Measurements from ENCODE around the gene ONECUT3.
A peak's percentile ranks its signal among the peaks of the same experiment; 100 is the strongest.

The ONECUT3 gene

GRCh38 chr19:1744133-1744665 is 9.1 kb upstream of the ONECUT3 start:
- no peak for TF ChIP-seq TAF1 (IDR thresholded peaks at IDR 0.05; ENCODE audit: borderline replicate concordance, low read depth, low read length)
- TF ChIP-seq POLR2A (IDR thresholded peaks at IDR 0.05; ENCODE audit: low read depth, low read length): no peak
- TF ChIP-seq POLR2AphosphoS5 (IDR thresholded peaks at IDR 0.05; ENCODE audit: low read depth, low read length): no peak
- FAIRE-seq (no peak), DNase-seq (ENCODE audit: insufficient read length) (no peak)

GRCh38 chr19:1744822-1745563 is 8.3 kb upstream of the ONECUT3 start:
- FAIRE-seq: no peak
- TF ChIP-seq POLR2A (IDR thresholded peaks at IDR 0.05; ENCODE audit: low read depth, low read length) (no peak), POLR2AphosphoS5 (IDR thresholded peaks at IDR 0.05; ENCODE audit: low read depth, low read length) (no peak), TAF1 (IDR thresholded peaks at IDR 0.05; ENCODE audit: borderline replicate concordance, low read depth, low read length) (no peak)
- no peak for DNase-seq (ENCODE audit: insufficient read length)

- DNase-seq (ENCODE audit: insufficient read length) (no peak), FAIRE-seq (no peak)
- TF ChIP-seq TAF1 (IDR thresholded peaks at IDR 0.05; ENCODE audit: borderline replicate concordance, low read depth, low read length) (no peak), POLR2A (IDR thresholded peaks at IDR 0.05; ENCODE audit: low read depth, low read length) (no peak), POLR2AphosphoS5 (IDR thresholded peaks at IDR 0.05; ENCODE audit: low read depth, low read length) (no peak)
These were observed 7.7 kb upstream of the ONECUT3 start for GRCh38 chr19:1745589-1746031.

DNA sequence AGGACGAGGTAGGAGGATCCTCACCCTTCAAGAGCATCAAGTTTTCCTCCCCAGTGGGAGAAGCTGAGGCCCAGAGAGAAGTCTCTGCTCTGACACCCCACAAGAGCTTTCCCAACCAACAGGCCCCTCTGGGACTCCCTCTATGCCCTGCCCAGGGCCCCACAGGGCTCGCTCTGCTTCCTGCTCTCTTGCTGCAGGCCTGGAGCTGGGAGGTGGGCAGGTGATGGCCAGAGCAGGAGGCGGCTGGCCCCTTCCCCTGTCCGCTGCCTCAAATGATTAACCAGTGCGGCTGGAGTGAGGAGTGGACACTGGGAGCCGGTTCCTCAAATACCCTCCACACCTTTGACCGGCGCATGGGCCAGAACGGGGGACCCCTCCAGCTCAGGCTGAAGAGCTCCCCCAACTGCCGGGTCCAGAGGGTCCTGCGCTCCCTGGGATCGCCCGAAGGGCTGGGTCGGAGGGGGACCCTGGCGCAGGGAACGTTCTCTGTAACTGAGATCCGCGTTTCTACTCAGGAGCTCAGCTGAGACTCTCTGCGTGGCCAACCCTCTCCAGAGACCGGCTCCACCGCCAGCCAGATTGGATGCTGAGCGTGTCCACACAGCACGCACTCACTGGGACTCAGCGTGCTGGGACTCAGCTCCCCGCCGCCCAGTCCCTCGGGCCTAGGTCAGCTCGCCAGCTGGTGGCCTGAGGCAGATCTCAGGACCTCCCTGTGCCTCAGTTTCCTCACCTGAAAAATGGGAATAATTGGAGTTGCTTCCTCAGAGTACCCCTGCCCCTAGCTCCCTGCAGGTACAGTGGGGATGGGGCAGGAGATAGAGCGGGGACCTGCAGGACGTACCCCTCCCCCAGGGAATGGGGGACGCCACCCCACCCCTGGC is 6.7 kb upstream of the ONECUT3 start:
- FAIRE-seq (peak; percentile 21), DNase-seq (ENCODE audit: insufficient read length) (no peak)
- no peak for TF ChIP-seq POLR2AphosphoS5 (IDR thresholded peaks at IDR 0.05; ENCODE audit: low read depth, low read length)
- TF ChIP-seq POLR2A (IDR thresholded peaks at IDR 0.05; ENCODE audit: low read depth, low read length): no peak
- no peak for TF ChIP-seq TAF1 (IDR thresholded peaks at IDR 0.05; ENCODE audit: borderline replicate concordance, low read depth, low read length)

DNA sequence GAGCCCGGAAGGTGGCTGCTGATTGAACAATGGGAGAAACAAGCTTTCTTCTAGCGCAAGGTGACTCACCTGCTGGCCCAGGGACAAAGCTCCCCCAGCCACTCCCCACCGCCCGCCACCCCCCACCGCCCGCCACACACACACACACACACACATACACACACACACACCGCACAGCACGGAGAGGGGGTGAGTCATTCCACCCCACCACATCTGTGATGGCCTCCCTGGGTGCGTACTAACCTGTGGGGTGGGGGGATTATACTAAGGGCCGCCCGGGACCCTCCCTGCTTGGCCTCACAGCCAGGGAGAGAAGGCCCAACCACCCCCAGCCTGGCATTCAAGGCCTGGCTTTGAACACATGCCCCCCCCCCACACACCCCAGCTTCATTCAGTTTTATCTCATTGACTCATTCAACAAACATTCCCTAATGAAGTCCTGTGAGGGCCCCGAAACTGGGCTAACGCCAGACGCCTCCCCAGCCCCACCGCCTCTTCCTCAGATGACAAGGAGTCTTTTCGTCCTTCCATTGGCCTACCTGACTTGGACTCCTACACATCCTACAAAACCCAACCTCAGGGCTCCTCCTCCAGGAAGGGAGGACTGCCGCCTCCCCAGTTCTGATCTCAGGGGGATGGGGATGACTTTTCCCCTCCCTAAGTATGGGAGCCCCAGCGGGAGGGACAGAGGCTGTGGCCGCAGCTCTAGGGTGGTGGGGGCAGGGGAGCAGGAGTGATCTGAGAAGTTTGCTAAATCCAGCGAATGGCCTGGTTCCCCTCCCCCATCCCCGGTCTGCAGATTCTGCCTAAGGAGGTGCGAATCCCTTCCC is 5.8 kb upstream of the ONECUT3 start:
- FAIRE-seq (peak; percentile 44), DNase-seq (ENCODE audit: insufficient read length) (peak; percentile 70)
- TF ChIP-seq POLR2A (IDR thresholded peaks at IDR 0.05; ENCODE audit: low read depth, low read length) (no peak), TAF1 (IDR thresholded peaks at IDR 0.05; ENCODE audit: borderline replicate concordance, low read depth, low read length) (no peak), POLR2AphosphoS5 (IDR thresholded peaks at IDR 0.05; ENCODE audit: low read depth, low read length) (no peak)

DNA sequence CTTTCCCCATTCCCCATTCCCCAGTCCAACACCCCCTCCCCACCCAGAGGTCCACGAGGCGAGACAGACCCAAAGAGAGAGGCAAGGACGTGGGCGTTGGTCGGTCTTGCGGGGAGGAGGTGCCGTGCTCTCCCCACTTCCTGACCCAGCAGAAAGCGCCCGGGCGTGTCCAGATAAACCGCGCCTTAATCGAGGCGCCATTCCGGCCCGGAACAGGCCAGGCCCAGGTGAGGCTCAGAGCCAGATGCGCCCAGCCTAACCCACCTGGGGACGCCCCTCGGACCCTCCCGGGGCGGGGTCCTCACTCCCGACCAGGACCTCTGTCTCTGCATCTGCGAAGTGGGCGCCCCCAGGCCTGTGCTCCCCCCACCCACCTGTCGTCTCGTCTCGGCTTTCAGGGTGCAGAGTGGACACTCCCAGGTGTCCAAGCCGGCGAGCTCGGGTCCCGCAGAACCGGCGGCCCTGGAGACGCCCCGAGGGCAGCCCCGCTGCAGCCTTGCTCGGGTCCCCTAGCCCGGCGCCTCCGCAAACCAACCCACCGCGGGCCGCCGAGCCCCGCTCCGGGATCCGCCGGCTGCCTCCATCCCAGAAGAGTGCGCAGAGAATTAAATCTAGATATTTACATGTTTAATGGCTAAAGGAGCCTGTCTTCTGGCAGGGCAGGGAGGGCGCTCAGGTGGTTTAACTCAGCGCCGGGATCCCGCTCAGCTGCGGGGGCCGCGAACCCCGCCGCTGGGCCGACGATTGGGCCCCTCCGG is 5.0 kb upstream of the ONECUT3 start:
- DNase-seq (ENCODE audit: insufficient read length) (peak; percentile 72), FAIRE-seq (no peak)
- TF ChIP-seq POLR2AphosphoS5 (IDR thresholded peaks at IDR 0.05; ENCODE audit: low read depth, low read length) (no peak), POLR2A (IDR thresholded peaks at IDR 0.05; ENCODE audit: low read depth, low read length) (no peak), TAF1 (IDR thresholded peaks at IDR 0.05; ENCODE audit: borderline replicate concordance, low read depth, low read length) (no peak)

GRCh38 chr19:1748873-1749341 is 4.4 kb upstream of the ONECUT3 start:
- FAIRE-seq (no peak), DNase-seq (ENCODE audit: insufficient read length) (no peak)
- TF ChIP-seq POLR2A (IDR thresholded peaks at IDR 0.05; ENCODE audit: low read depth, low read length) (no peak), TAF1 (IDR thresholded peaks at IDR 0.05; ENCODE audit: borderline replicate concordance, low read depth, low read length) (no peak), POLR2AphosphoS5 (IDR thresholded peaks at IDR 0.05; ENCODE audit: low read depth, low read length) (no peak)

DNA sequence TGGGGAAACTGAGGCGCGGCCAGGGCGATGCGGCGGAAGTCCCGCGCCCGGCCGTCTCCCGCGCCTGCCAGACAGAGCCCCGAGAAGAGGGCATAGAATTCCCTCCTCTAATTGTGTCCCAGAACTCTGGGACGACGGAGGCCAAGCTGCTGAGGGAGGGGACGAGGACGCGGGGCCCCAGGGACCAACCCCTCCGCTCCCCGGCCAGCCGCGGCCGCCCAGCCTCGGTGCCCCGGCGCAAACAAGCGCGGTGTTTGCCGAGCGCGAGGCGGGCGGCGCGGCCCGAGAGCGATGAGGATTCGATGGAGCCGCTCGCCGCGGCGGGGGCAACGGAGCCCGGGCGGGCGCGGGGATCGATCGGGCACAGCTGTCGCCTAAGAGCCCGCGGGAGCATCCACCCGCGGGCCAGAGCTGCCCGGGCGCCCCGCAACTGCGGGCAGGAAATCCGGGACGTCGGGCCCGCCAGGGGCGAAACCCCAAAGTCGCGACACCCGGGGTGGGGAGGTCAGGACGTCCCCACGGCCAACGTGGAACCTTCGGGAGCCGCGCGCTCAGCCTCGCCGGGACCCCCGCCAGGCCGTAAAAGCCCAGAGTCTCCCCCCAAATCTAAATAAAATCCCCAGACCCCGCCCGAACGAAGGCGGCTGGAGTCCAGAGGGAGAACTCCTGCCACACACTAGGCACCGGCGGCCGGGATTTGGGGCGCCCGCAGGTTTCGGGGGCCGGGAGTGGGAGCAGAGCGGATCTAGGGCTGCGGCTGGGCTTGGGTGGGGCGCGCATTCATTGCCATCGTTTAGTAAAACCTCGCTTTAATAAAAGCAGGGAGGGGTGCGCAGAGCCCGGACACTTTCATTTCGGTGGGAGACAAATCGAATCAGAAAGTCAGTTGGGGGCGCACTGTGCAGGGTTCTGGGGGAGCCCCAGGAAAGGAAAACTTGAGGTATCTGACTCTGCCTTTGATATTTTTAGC is 3.6 kb upstream of the ONECUT3 start:
- TF ChIP-seq POLR2A (IDR thresholded peaks at IDR 0.05; ENCODE audit: low read depth, low read length) (no peak), TAF1 (IDR thresholded peaks at IDR 0.05; ENCODE audit: borderline replicate concordance, low read depth, low read length) (no peak), POLR2AphosphoS5 (IDR thresholded peaks at IDR 0.05; ENCODE audit: low read depth, low read length) (no peak)
- DNase-seq (ENCODE audit: insufficient read length): no peak
- FAIRE-seq: no peak

DNA sequence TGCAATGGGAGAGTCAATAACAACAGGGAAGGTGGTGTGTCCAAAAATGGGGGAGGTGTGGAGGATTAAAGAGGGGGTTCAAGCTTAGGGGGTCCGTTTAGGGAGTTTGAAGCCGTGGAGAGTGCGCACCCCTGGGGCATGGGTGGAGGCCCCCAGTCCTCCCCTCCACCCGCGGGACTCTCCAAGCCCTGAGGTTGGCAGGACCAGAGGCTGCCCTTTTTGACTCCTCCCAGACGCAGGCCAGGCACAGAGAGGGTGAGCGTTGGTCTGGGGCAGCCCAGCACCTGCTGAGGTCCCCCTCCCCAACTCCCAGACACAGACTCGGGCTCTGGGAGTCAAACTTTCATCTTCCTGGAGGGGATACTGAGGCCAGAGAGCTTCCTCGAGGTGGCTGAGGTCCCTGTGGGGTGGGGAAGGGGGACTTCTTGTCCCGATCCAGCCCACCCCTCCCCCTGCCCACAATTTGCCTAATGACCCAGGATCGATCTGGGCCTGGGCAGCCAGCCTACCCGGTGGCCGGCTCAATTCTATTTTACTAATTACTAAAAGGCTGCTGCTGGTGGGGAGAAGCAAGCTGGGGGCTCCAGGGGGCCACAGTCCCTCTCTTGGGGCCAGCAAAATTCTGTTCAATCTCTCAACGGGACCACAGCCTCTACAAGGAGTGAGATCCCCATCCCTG is 2.8 kb upstream of the ONECUT3 start:
- DNase-seq (ENCODE audit: insufficient read length) (no peak), FAIRE-seq (no peak)
- TF ChIP-seq TAF1 (IDR thresholded peaks at IDR 0.05; ENCODE audit: borderline replicate concordance, low read depth, low read length) (no peak), POLR2AphosphoS5 (IDR thresholded peaks at IDR 0.05; ENCODE audit: low read depth, low read length) (no peak), POLR2A (IDR thresholded peaks at IDR 0.05; ENCODE audit: low read depth, low read length) (no peak)

All from GM12892 (cell line).